HG03521 (cell line): ENCODE results near the gene ZNF71.
"Not testable (repeated sequence)": the region's sequence is repeated elsewhere in the genome, so short reads cannot be mapped to it uniquely, and the experiment has no call there.

ENCODE experiments used
- ATAC-seq: cut with Tn5 transposase; IDR thresholded peaks from one replicate; pipeline ENCODE4 v1.9.1; 2021; ENCODE audit warnings: mild to moderate bottlenecking, moderate library complexity; ENCODE audit not compliant: unreplicated experiment

ZNF71 gene

DNA sequence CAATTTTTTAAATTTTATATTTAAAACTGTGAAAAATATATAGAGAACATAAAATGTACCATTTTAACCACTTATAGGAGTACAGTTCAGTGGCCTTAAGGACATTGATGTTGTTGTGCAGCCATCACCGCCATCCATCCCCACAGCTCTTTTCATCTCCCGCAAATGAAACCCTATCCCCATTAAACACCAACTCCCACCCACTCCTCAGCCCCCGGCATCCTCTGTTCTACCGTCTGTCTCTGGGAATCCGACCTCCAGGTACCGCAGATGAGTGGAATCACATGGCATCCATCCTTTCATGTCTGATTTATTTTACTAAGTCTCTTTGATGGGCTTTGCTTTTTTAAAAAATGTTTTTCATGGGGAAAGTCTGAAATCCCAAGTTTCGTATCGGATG is 24.0 kb downstream of the ZNF71 start:
- ATAC-seq: no peak

DNA sequence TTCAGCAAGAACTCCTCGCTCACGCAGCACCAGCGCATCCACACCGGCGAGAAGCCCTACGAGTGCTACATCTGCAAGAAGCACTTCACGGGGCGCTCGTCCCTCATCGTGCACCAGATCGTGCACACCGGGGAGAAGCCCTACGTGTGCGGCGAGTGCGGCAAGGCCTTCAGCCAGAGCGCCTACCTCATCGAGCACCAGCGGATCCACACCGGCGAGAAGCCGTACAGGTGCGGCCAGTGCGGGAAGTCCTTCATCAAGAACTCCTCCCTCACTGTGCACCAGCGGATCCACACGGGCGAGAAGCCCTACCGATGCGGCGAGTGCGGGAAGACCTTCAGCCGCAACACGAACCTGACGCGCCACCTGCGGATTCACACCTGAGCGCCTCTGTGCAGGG is 27.3 kb downstream of the ZNF71 start:
- no peak for ATAC-seq

DNA sequence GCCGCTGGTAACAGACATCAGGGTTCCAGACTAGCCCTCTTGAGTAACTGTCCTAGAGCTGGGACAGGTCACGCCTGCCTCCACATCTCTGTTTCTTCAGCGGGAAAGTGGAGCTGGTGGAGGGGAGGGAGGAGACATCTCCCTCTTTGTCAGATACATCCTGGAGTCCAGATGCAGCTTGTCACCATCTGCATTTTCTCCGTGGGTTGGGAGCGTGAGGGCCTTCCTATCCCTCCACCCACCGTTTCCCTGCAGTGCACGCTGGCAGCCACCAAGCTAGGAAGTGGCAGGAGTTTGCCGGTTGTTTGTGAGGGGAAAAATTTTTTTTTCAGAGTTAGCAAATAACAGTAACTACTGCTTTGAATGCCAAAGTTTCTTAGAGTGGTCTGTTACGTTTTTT is 27.9 kb downstream of the ZNF71 start:
- ATAC-seq: no peak

DNA sequence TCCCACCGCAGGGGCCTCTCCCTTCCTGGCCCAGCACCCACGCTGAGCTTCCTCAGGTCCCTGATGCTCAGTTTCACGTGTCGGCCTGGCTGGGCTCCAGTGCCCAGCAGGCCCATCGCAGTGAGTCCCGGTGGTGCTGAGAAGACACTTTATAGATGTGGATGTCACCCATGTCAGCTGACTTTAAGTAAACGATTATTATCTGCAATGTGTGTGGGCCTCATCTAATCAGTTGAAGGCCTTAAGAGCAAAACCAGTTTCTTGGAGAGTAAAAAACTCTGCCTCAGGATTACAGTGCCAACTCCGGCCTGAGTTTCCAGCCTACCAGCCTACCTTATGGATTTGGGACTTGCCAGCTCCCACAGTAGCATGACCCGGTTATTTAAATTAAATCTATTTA is 30.6 kb downstream of the ZNF71 start:
- ATAC-seq: no peak

DNA sequence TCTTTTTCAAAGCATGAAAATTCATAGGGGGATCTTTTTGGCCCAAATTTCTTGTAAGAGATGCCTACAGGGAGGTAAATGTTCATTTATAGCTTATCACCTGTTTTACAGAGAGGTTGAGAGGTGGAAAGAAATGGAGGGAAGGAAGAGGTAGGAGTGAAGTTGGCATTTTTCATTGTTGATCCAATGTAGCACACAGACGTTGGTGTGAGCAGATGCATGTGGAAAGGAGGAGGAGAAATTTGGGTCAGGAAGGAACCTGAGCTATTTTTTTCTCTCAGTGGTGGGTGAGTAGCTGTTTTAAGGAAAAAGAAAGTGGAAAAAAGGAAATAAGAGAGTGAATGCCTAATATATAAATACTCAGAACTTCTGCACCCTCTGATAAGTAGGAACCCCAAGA is 37.9 kb downstream of the ZNF71 start:
- no peak for ATAC-seq

DNA sequence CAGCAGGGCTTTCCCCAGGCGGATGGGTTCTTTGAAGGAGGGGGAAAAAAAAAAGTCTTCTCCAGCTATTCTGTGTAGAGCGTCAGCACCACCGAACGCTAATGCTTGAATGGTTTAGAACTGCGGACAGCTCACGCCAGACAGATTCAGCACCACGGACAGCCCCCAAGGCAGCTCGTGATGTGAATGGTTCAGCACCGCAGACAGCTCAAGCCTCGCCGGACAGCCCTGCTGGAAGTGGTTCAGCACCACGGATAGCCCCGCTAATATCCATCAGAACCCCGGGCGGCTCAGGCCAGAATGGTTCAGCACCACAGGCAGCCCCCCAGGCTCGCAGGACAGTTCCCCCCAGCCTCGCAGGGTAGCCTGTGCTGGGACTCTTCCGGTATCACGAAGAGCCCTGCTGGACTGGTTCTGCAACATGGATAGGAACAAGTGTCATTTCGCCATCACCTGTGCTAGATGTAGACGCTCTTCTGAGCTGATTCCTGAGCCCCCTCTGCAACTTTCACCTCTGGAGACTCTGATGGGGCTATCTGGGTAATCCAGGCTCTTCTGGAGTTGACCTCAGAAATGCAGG is 43.0 kb downstream of the ZNF71 start:
- no peak for ATAC-seq

DNA sequence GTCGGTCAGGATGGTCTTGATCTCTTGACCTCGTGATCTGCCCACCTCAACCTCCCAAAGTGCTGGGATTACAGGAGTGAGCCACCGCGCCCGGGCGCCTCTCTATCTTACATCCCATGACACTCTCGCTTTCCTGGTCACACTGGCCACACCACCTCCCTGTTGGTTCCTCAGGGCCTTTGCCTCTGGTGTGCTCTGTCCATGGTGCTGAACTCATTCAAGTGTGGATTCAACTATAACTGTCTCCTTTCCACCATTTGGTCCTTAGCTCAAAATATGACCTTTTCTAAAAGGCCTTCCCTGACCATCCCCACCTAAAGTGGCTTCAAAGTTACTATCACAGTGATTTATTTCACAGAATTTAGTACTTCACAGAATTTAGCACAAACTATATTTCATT is 44.1 kb downstream of the ZNF71 start:
- no peak for ATAC-seq

DNA sequence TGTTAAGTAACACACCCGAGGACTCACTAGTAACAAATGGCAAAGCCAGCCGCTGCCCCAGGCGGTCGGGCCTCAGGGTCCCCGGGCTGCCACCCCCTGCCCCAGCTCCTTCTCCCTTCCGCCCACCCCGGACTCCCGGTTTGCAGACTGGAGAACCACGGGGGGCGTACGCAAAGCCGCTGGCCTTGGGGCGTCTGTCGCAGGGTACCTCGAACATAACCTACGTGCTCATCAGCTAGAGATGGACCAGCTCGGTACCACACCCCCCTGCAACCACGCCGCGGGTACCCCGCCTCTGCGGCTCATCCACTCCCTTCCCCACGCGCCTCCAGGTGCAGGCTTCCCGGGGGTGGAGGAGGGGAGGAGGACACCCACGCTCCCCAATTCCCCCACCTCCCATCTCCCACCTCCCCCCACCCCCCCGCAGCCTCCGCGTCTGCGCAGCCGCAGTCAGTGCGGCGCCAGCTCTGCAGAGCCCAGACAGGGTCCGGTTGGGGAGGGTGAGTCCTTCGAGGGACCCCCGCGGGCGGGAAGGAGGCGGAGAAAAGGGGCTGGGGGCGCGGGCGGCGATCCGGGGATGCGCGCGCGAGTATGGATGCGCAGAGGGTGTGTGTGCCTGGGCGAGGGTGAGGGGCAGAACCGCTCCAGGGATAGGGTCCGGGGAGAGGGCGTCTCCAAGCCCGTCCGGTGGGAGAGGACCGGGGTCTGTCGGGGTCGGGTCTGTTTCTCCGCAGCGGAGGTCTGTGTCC is 47.8 kb downstream of the ZNF71 start, which contains the start of gene SMIM17:
SMIM17 (plus strand) TSS at position 449 of the 749 bp plus-strand sequence. CDS start 2,509 bp downstream, outside the sequence.
- no peak for ATAC-seq

DNA sequence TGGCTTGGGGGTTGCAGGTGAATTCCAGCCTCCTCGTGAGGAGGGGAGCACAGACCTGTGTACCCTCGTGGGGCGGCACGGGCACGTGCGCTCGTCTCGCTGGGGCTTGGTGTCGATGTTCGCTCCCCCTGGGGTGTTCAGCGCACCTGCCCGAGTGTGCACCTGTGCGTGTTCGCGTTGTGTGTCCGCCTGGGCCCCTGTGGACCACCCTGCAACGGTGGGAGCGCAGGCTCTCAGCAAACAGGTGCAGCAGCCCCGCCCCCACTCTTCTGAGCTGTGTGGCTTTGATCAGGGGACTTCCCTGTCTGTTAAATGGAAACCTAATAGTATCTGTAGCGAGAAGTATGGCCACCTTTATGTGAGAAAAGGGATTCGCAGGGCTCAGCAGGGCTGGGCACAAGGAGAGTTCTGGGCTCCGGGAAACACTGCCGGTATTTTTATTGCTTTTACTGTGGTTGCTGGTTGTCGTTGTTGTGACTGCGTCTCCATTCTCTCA is 48.4 kb downstream of the ZNF71 start:
- ATAC-seq: no peak

DNA sequence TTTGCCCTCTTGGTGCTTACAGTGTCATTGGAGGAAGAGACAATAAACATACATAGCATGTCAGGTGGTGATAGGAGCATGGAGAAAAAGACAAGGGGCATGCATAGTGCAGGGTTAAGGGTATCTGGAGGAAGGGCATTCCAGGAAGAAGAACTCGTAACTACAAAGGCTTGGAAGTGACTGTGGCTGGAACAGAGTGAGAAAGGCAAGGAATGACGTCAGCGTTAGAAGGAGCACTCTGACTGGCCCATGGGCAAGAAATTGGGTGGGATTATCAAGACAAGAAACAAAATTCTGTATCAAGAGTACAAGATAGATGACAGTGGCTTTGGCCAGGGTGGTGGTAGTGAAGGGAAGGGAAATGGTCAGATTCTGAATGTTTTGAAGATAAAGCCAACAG is 59.0 kb downstream of the ZNF71 start:
- ATAC-seq: no peak

DNA sequence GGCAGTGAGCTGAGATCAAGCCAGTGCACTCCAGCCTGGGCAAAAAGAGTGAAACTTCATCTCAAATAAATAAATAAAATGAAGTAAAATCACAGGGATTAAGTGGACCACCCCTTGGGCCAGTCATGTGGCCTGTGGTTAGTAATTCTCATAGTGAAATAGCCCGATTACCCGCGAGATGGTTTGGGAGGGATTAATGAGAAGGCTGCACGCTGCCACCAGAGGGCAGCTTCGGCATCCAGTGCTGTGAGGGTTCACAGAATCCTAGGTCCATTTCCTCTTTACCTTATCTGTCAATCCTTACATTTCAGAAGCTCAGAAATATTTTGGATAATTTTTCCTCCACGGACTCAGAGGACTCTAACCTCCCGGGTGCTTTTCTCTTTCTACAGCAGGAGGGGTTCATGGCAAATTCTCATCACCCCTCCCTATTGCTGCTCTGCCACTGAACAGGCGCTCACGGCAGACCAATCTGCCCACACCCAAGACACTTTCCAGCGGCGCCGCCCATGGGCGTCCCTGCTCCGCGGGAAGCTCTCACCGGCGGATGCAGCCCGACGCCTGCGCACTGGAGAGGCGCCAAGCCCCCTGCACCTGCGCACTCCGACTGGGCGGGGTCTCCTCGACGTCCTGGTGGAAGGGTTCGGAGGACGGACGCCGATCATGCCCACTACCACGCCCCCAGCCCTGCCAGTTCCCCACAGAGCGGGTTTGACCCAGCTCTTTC is 65.4 kb downstream of the ZNF71 start:
- ATAC-seq: no peak

DNA sequence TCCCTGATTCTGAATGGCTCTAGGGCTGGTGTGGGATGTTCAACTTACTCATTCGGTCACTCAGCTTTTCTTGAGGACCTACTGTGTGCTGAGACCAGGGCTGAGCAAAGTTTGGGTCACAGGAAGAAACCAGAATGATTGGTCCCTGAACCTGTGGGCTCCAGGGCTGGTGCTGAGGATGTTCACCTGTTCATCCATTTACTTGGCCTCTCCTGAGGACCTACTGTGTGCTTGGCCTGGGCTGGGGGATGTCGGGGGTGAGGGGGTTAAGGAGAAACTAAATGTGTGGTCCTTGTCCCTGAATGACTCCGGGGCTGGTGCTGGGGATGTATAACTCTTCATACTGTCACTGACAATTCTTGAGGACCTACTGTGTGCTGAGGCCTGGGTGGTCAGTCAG is 66.1 kb downstream of the ZNF71 start:
- ATAC-seq: no peak

DNA sequence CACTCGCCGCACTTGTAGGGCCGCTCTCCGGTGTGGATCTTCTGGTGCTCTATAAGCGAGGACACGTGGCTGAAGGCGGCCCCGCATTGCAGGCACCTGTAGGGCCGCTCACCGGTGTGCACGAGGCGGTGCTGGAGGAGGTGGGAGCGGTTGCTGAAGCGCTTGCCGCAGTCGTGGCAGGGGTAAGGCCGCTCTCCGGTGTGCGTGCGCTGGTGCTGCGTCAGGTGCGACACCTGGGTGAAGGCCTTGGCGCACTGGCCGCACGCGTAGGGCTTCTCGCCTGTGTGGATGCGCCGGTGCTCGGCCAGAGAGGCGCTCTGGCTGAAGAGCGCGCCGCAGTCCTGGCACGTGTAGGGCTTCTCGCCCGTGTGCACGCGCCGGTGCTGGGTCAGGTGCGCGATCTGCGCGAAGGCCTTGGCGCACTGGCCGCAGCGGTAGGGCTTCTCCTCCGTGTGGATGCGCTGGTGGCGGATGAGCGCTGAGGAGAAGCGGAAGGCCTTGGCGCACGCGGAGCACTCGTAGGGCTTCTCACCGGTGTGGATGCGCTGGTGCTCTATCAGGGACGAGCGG is 68.9 kb downstream of the ZNF71 start:
- ATAC-seq: no peak

DNA sequence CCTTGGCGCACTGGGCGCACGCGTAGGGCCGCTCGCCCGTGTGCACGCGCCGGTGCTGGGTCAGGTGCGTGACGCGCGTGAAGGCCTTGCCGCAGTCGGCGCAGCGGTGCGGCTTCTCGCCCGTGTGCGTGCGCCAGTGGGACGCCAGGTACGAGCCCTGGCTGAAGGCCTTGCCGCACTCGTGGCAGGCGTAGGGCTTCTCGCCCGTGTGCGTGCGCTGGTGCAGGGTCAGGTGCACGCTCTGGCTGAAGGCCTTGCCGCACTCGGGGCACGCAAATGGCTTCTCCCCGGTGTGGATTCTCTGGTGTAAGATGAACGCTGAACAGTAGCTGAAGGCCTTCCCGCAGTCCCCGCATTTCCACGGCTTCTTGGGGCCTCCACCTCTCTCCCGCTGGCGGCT is 69.4 kb downstream of the ZNF71 start:
- no peak for ATAC-seq

DNA sequence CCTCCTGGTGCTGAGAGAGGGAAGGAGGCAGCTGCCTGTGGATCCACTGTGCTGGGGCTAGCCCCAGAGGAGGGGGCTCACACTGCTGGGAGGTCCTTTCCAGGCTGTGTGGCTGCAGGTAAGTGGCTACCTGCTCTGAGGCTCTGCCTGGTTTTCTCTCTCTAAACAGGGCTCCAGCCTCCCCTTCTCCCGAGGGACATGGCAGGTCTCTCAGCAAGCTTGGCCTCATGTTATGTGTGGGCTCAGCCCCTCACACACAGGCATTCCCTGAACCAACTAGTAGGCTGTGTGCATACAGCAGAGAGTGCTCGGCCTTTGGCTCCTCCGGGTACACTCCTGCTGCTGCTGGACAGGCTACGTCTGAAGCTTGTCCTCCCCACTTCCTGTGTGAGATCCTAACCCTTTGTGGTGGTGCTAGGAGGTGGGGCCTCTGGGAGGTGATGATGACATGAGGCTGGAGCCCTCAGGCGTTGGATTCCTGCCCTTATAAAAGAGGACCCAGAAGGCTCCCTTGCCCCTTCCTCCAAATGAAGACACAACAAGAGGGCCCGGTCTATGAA is 72.3 kb downstream of the ZNF71 start:
- ATAC-seq: no peak

DNA sequence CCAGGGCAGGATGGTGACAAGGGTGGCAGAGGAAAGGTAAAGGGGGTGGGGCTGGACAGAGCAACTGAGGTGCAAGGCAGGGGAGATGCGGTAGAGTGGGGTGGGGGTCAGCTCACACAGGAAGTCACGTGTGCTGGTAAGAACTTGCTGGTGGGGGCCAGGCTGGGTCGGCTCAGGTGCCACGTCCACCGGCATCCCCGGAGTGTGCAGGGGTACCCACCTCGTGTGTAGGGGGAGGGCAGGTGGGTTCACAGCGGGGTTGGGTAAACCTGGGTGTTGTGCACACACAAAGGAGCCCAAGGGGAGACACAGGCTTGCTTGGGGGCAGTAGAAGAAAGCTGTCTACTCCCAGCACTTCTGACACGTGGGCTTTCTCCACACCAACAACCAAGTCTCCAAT is 73.6 kb downstream of the ZNF71 start:
- no peak for ATAC-seq

DNA sequence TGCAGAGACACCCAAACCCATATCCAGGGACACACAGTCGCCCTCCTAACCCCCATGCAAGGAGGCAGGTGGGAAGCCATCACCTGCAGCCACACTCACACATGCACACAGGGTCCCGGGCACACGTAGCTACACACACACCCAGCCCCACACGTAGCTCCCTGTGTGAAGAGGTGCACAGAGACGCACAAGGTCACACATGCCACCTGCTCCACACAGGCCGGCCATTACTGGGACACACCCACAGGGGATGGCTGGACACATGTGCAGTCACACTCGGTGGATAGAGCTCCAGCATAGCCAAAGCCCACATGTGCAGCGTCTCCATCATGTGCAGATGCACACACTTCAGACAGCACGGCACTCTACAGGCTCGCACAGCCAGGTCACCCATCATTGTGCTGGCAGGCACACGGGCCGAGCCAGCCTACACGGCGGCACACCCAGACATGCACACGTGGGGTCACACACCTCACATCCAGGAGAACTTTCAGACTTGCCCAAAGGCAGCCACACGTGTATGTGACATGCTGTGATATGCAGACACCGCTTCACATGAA is 75.4 kb downstream of the ZNF71 start:
- ATAC-seq: no peak

DNA sequence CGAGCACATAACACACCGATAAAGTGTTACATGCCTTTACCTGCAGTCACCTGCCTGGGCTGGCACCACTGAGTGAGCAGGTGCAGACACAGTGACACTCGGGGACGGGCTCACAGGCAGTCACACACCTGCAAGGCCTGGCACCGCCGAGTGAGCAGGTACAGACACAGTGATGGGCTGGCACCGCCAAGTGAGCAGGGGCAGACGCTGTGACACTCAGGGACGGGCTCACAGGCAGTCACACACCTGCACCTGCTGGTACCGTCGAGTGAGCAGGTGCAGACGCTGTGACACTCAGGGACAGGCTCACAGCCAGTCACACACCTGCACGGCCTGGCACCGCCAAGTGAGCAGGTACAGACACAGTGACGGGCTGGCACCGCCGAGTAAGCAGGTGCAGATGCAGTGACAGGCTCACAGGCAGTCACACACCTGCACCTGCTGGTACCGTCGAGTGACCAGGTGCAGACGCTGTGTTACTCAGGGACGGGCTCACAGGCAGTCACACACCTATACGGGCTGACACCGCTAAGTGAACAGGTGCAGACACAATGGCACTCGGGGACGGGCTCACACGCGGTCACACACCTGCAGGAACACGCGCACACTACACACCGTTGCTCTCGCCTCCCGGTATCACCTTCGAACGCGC is 76.0 kb downstream of the ZNF71 start:
- no peak for ATAC-seq

DNA sequence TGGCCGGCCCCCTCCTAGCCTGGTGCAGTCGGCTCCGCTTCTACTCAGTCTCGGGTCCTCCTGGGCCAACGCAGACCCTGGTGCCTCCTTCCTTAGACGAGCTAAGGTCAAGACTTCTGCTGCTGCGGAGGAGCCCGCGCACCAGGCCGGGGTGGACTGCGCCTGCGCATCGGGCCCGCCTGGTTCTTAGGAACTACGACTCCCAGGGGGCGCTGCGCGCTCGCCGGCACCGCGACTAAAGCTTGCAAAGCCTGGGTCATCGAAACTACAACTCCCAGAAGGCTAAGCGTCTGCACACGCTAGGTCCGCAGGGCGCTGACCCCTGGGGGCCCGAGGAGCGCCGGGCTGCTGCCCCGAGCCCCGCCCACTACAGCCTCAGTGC is 76.5 kb downstream of the ZNF71 start, which contains the start of gene ZNF835:
ZNF835 (minus strand) TSS at position 145 of the 382 bp plus-strand sequence. CDS start 6,559 bp downstream, outside the sequence.
- ATAC-seq: no peak

DNA sequence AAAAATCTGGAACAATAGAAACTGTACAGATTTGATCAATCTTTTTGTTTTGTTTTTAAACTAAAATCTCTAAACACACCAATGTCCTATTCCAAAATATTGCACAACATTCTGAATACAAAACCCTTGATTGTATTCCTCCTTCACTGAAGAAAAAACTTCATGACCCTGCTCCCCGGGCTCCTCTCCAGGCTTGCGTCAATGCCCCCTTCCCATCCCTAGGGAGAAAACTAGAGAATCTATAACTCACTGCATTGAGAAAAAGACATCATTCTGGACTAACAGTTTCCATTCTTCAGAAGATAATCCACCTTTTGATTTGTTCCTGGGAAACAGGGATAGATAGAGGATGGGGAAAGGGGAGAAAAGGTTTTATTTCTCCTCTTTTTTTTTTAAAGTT is 77.5 kb downstream of the ZNF71 start:
- ATAC-seq: not testable (repeated sequence)
